GM18909 (cell line): ENCODE data around the gene PARD3B.

Experiments
- ATAC-seq: cut with Tn5 transposase; IDR thresholded peaks from one replicate; pipeline ENCODE4 v1.9.1; 2021; ENCODE audit warnings: mild to moderate bottlenecking; ENCODE audit not compliant: unreplicated experiment, poor library complexity

The PARD3B gene

DNA sequence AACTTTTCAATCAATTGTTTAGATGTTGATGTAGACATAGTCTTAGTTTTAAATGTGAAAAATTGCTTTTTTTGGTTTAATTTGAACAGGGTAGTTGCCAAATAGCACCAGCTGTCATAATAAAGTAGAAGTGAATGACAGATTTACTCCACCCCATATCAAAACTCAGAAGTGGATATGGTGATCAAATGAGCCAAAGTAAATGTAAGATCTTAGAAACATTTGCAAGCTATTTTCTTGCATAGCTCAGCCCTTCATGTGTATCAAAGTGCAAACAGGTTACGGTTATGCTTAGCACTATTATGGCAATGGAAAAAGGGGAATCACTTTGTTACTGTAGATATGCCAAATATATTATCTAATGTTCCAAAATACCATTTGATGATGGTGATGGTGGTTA, 596.1 kb downstream of the PARD3B start:
- no peak for ATAC-seq

DNA sequence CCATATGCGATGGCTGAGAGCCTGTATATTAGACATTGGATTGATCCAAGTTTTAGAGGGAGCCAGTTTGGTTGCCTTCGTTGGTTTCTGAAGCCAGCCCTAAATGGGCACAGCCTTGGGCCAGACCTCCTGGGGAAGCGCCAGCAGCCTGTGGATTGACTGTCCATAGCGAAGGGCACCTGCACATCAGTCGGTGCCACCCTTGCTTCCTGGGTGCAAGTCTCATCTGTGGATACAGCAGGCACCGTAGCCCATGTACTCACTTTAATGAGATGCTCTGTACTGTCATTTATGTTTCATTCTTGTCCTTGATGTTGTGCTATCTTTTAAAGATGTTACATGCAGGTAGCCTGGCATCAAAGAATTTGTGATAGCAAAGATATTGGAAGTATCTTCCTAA, 600.6 kb downstream of the PARD3B start:
- no peak for ATAC-seq

DNA sequence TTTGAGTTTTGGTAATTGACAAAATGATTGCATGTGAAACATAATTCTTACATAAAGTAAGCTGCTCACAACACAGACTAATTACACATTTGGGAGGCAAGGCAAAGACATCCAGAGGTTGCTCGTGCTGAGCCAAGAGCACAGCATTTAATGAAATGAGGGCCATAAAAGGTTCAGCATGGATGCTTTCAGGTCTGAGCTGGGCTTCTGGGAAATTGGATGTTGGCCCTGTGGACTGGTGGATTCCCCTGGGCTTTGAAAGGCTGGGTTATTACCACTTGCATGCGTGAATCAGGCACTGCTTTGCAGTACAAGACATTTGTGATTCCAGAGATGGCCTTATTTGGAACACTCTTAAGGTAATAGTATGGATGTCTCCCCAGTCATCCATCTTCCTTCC, 603.5 kb downstream of the PARD3B start:
- no peak for ATAC-seq

DNA sequence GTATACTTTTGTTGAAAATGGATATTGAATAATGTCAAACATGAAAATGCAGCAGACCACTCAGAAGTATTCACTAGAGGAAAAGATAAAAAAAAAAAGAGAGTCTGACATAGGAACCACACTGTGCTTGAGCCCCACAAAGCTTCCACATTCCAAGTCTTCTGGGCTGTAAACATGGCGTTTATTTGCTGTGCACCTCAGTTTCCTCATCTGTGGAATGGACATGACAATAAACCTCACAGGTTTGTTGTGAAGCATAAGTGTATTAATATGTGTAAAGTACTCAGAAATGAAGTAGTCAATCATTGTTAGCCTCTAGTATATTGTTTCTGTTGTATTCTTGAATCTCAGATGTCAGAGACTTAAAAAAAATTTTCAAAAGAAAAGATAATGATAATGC, 611.2 kb downstream of the PARD3B start:
- no peak for ATAC-seq

DNA sequence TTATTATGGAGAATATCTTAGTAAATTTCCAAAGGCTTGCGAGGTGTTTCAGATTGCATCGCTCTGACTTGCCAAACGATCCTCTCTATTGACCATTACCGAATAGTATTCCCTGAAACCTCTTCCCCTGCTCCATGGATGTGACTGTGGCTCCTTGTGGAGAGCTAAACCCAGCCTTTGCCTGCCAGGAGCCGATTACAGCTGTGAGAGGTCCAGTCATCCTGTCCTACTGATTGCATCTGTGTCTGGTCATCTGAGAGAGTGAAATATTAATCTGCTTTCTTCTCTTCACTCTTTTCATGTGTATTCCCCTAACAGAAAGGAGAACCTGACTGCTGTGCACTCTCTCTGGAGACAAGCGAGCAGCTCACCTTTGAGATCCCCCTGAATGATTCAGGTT, 613.1 kb downstream of the PARD3B start:
- ATAC-seq = no peak

DNA sequence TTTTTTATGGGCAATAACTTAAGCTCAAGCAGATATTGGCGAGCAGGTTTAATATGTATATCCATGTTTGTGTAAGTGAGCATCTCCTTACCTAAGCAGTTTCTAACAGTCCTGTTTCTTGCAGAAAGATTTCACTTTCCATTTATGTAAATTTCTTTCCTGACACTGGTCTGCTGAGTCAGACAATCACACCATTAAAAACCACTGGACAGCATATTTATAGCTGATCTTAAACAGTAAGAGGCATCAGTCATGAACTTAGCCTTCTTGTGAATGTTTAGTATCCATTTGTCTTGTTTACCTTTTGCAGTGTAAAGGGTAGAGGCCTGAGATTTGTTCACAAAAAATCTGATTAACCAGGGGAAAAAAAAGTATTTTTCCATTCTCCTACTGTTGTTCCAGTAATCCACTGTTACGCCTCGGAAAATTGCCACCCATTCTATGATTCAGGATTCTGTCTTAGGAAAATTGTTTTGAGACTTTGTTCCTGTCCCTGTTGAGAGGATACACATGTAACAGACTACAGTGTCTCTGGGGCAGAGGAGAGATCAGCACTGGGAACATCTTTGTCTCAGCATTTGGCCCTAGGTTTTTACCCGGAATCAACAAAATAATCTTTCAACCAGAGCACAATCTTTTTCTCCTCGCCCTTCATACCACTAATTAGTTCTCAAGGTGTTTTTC, 616.0 kb downstream of the PARD3B start:
- no peak for ATAC-seq

DNA sequence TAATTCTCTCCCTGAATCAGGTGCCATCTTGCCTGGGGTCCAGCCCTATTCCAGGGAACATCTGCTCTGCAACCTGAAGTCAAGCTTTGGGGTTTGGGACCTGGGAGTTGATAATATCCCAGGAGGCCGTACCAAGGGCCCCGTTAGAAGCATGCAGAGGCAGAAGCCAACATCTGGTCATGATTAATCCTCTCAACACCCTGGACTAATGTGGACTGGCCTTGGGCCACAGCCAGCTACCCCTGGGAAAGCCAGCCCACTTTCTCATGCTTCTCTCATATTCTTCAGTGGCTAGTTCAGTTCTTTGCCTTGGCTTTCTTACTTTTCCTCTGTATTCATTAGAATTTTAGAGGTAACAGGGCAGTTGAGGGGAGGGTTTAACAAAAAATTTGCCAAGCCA, 621.5 kb downstream of the PARD3B start:
- no peak for ATAC-seq

DNA sequence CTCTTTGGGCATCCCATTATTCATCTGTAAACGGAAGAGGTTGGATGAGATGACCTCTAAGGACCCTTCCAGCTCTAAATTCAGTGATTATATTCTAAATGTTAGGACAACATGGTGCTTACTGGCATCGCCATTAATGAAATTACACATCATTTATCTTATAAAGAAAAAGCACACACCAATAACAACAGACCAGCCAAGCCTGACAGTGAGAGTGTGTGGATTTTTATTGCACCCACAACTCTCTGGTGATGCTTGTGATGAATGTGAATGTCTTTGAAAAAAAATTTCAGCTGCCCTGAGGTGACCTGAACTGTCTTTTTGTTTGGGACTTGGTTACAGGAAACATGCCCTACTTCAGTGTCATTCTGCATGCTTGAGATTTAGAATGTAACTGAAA, 623.7 kb downstream of the PARD3B start:
- no peak for ATAC-seq

DNA sequence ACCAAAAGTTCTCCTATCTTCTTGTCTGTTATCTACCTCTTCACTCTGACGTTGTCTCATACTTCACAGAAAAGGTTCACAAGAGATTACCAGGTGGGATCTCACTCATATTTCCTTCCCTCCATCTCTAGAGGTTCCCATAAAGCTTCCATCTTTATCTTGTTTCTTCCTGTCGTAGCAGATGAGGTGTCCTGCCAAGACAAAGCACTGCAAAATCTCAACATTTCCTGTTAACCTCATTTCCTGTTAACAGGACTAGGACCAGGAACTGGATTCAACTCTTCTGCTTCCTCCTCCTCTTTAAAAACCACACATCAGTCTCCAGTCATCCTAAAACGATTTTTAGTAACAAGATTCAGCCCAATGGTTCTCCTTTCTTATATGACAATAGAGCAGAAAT, 624.2 kb downstream of the PARD3B start:
- ATAC-seq = no peak

DNA sequence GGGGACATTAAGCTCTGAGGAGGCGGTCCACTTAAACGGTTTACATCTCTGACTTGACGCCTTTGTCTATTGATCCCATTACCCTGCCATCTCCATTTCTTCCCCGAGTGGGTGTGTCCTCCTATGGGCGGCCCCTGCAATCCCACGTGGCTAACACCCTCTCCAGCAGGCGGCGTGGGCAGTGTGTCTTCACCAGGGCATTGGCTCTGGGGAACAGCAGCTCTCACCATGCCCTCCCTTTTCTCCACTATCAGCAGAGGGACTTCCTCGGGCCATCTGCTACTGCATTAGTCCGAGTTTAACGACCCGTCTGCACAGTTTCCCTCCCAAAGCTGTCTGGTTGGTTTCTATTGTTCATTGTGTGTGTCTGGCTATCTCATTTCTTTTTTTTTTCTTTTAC, 625.1 kb downstream of the PARD3B start:
- ATAC-seq = no peak

DNA sequence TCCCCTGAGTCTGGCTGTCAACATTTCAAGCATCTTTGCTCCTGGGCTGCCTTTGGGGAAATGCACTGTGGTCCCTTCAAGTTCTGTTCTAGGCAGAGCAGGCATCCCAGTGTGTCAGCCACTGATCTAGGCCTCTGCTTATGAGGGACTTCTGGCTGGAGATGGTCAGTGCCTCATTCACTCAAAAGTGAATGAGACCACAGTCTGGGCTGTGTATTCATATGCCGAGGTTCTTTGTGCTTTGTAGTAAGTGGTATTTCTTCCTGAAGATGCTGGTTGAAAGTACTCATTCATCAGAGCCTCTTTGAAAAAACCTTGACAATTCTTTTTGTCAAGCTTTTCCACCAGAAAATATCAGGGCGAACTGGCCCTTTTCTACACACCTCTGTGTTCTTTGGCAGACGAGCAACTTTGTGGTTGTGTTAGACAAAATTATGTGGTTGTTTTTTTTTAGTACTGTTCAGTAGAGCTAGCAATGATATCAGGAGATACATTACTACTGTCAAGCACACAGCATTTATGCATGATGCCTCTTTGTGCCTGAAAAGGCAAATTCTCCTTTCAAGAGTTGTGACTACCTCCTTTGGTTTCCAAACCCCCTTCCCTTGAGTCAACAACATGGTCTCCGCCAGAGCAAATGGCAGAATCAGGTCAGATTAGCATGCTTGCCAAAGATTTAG, 626.1 kb downstream of the PARD3B start:
- ATAC-seq = no peak

DNA sequence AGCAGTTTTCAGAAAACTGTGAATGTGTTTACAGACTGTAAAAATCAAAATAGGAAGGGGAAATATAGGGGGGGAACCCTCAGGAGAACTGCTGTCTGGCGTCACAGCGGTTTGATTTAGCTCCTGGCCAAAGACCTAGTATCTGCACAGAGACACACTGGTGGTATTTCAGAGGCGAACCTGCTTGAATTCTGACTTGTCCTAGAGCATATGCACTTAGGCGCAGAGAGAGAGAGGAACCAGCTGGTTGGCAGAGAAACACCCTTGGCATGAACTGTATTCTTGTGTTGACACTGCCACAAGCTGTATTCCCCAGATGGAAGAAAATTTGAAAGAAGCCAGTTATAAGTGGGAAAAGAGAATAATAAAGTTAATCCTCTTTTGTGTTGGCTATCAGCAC, 630.6 kb downstream of the PARD3B start:
- ATAC-seq = no peak

DNA sequence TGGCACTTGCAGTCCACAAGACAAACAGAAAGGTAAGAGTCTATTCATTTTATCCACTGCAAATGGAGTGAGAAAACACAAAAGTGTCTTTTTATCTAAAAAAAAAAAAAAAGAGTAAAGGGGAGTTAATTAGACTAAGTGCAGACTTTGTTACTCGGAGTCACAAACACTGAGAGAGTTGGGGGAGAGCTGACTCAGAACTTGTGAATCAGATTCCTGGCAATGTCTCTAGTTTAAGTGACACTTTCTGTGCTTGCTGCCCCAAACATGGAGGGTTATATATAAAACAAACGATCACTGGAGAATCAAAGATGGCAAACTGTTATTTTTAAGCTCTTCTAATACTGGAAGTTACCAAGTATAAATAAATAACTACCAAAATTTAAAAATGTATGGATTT, 631.3 kb downstream of the PARD3B start:
- ATAC-seq = no peak

DNA sequence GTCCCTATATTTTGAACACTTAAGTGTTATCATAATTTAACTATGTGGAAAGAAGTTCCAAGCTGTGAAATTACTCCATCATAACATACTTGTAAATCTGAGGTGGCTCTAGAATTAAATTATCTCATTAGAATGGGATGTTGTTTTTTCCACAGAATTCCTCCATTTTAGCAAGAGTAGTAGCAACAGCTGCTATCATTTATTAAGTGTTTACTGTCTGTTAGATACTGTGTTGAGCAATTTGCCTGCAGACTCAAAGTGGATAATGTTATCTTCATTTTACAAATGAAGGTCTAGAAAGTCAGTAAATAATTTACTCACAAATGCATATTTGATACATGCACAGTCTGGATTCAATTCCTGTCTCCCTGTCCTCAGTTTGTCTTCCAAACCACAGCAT, 632.3 kb downstream of the PARD3B start:
- no peak for ATAC-seq

DNA sequence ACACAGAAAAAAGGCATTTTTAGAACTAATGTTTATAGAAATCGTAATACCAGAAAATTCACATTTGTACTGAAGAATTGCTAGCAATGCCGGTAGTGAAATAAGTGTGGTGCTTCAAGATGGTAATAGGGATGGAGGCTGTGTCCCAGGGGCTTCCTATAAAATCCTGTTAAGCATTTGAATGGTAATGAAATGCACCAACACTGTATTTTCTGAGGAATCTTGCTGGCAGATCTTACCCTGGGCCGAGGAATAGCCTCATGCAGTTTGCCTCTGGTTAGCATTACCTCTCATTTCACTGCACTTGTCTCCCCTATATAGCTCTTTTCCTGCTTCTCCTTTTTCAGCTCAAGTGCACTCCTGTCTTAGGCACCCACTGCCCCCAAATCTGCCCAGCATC, 635.5 kb downstream of the PARD3B start:
- no peak for ATAC-seq

DNA sequence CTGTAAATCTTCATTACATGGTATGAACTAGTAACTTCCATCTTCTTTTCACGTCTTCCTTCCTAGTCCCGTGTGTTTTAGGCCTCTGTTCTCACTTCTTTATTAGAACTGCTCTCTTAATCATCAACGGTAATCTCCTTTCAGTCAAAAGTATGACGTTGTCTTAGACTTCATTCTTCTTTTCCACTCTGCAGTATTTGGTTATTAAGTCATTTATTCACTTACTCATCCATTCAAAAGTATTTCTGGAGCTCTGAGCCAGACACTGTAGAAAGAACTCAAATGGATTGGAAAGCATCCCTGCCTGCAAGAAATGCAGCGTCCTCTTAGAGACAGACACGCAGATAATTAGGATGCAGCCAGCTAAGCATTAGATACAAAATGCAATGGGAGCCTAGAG, 642.5 kb downstream of the PARD3B start:
- ATAC-seq = no peak

DNA sequence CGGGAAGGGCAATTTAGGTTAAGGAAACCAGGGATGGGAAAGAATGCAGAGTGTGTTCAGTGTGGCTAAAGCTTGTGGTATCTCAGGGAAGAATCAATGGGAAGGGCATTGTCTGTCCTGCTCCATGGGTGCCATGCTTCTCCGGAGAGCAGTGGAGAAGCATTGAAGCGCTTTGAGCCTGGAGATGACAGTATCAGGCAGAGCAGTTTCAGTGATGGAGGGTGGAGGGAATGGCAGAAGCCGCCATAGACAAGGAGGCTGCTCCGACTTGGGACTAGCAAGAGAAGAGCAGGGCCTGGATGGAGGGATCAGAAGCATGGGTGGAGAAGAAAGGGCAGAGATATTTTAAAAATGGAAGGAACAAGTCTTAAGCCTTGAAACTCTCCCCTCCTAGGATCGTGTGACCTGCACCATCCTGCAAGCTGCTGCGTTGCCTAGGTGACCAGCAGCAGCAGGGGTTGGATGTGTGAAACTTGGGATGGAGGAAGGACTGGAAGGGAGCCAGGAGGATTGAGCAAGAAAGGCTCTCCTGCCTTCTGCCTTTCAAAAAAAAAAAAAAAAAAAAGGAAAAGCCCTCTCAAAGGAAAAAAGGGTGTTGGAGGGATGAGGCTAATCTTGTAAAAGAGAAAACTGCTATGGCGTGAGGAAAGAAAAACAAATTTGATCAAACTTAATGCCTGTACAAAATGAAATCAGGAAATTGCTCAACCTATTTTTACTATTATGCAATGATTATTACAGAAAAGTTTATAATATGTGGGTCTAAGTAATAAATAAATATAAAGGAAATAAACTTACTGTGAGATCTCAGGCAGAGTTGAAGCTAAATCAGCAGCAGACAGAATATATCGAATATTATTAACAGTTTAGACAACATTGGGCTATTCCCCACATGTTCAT, 643.2 kb downstream of the PARD3B start:
- no peak for ATAC-seq

DNA sequence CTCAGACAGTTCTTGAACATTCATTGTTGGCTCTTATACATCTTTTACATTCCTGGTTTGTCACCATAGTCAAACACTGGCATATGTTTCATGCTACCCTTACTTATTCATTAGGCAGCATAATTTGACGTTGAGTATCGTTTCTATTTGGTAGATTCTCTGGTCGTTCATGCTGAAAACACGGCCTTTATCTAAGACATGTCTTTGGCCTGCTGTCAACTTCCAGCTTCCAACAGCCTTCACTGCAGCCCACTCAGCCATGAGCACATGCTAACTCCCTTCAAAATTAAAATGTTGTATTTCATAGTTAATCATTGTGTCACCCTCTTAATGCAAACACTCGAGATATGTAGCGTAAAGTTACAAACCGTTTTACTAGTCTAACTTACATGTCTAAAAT, 644.0 kb downstream of the PARD3B start:
- ATAC-seq = no peak

DNA sequence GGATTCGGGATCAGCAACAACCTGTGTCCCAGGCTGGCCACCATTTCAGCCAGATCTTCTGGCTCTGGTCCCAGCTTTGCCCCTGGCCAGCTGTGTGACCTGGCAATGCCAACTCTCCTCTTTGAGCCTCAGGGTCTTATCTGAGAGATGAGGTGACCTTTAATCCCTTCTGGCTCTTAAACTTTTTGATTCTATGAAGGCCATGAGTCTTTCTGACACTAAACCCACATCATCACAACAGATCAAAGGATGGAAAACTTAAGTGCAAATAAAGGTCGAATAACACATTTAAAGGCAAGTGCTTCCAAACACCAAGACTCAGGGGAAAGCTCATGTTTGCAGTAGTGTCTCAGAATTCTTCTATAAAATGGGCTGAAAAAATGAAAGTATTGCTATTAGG, 645.3 kb downstream of the PARD3B start:
- no peak for ATAC-seq

DNA sequence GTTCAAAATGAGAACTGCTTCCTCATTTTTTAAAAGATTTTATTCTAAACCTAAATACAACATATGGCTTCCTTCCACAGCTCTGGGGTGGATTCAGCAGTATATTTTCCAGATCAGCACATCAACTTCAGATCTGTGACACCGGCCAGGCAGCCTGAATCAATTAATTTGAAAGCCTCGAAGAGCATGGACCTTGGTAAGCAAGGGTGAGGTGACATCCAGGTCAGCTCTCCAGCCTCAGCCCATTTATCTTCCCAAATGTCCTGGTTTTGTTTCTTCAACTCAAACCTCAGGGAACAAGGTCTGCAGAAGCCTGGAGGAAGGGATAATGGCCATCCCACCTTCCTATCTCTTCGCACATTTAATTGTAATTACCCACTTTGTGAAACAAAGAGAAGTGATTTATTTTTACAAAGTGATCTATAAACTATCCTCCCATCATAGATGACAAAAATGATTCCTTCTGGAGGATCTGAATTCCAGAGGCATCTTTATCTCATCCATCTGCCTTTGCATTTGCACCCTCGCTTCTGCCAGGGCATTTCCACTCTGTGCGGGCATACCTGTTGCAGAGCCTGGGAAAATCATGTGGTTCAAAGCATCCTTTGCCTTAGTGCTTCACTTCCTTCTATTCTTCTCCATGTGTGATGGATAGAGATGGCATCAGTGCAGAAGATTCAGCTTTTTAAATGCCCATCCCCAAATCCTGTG, 648.0 kb downstream of the PARD3B start:
- ATAC-seq = no peak

DNA sequence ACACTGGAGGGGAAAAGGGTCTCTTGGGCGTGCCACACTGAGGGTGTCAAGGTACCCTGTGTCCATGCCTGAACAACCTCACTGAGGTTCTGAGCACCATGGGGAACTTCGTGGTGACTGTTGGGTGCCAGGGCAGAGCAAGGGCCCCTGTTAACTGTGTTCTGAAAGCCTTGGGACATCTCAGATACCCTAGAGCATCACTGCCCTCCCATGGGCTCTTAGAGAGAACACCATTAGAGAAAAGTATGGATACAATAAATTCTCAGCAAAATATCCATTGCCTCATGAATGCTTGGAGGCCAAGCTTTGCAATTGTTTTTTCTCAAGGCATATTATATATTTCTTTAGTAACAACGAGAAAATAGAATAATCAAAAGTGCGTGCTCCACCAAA, 648.6 kb downstream of the PARD3B start:
- no peak for ATAC-seq
